Stimulated activated CD8-positive, alpha-beta memory T cell treated with anti-CD3 and anti-CD28 coated beads, Interleukin-7, amount 100 ng/mL, for 1 hour (primary cell): ENCODE results near the gene SH3RF1.

Source experiments
- DNase-seq, 2 donors: peaks; one replicate each; pipeline ENCODE4 v3.0.0-alpha.2; 2020; ENCODE audit warnings: low read depth in 2 of 2

SH3RF1 gene

DNA sequence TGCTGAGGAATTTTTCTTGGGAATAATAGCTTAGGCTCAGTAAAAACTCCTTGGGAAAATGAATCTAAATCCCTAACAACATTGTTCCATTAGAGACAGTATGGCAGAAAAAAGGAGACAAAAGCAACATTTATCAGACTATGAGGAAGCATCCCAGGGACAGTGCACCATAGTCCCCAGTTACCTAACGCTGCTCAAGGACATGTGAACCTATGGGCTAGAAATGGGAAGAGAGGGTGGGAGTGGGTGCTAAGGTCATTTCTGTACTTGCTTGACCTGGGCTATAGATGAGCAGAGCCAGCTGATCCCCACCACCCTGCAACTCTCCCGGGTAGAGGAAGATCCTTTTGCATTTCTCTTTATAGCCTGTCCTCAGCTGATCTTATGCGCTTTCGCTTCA lies 162.5 kb downstream of the SH3RF1 start:
- no peak for DNase-seq

DNA sequence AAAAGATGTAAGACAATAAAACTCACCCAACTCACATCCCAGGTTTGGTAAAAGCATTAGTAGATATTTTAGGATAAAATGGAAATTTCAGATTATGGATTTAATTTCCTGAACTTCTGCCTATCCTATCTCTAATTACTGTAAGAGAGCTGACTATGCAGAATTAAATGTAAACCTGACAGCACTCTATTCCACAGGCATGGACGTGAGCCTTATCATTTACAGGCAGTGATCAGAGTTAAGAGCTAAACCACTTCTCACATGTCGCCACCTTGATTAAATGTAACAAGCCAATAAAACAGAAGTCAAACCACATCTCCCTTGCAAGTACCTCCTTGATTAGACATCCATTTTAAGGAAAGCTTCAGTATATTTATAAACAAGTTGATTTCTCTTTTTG lies 163.2 kb downstream of the SH3RF1 start:
- no peak for DNase-seq

DNA sequence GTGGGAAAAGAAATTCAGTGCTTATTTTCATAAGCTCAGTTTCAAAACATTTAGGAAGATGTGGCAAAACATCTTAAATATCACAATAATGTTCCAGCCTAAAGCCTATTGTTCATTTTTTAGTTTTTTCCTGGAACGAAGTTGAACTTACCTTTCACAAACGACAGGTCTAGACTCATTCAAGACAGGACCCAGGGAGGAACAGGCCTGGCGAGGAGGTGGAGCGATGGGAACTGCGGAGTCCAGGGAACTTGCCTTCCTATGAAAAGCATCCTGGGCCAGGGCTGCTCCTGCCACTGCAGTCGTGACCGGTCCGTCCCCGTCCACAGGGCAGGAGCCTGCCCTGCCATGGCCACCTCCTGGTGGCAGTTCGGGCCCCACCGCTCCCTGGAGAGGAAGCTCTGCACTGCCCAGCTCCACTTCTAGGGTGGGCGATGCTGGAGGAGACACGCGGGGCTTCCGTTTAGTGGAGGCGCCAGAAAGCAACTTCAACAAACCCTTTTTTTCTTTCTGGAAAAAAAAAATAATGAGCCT lies 164.0 kb downstream of the SH3RF1 start:
- DNase-seq = no peak

DNA sequence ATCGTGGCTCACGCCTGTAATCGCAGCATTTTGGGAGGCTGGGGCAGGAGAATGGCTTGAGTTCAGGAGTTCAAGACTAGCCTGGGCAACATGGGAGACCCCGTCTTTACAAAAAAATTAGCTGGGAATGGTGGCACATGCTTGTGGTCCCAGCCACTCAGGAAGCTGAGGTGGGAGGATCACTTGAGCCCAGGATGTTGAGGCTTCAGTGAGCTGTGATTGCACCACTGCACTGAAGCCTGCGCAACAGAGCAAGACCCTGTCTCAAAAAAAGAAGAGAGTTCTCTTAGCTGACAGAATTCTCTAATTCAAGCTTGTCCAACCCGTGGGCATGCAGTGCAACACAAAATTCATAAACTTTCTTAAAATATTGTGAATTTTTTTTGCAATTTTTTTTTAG lies 165.1 kb downstream of the SH3RF1 start:
- DNase-seq = no peak

DNA sequence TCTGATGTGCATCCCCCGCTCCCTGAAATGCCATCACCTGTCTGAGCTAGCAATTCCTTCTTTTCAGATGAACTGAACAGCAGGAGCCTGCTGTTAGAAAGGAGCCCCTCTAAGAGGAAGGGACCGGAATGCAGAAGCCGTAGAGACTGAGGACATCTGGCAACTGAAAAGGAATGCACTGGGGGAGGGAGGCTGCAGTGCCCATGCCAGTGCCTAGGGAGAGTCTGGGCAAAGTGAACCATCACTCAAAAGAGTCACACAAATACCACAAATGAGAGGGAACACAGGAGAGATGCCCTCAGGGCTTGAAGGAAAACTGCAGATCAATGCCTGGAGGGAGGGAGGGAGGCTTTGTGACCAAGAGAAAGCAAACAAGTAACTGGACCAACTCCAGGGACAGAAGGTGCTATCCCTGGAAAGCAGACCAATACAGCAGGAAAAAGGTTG lies 166.8 kb downstream of the SH3RF1 start:
- no peak for DNase-seq

DNA sequence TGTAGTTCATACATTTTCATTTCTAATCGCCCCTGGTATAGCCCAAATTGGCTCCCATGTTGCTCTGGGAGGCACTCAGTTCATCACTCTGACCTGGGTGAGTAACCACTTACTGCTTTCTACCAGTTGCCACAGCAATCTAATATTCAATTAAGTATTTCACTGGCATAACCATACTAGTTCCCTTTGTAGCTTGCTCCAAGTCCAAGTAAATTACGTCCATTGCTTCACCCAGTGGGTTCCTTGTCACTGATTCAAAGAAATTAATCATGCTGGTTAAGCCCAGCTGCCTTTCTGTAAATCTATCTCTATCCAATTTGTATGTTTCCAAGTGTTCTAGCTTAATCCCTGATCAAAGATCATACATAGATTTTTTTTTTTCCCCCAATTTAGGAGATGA lies 168.7 kb downstream of the SH3RF1 start:
- no peak for DNase-seq

DNA sequence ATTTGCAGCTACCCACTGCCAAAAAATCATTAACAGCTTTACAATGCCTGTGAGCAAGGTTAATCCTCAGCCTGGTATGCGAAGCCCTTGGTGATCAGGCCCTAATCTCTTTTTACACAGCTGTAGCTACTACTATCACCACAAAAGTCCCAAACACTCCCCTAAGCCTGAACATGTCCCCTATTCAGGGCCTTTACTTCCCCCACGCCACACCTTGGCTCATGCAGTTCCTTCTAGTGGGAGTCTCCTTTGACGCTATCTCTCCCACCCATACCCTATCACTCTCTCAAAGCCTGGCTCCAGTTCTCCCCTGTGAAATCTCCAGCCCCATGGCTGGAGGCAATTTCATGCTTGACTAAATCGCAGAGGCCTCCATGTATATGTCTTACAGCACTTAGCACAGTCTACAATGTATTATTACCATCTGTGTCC lies 170.1 kb downstream of the SH3RF1 start:
- DNase-seq = no peak

DNA sequence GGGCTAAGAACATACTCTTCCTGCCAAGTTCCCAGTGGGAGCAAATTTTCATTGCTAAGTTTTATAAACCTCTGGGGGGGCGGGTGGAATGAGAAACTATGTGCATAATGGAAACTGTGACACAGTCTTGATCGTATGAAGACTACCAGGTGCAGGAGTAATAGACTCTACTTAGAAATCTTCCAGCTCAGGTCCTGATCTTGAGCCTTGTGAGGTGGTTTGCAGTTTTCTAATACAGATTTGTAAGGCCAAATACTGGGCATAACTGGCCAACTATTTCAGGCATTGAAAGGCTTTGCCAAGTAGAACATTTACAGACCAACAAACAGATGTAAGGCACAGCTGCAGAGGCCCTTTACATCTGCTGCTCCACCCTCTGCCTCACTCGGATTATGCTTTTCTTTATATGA lies 171.0 kb downstream of the SH3RF1 start:
- DNase-seq = no peak

DNA sequence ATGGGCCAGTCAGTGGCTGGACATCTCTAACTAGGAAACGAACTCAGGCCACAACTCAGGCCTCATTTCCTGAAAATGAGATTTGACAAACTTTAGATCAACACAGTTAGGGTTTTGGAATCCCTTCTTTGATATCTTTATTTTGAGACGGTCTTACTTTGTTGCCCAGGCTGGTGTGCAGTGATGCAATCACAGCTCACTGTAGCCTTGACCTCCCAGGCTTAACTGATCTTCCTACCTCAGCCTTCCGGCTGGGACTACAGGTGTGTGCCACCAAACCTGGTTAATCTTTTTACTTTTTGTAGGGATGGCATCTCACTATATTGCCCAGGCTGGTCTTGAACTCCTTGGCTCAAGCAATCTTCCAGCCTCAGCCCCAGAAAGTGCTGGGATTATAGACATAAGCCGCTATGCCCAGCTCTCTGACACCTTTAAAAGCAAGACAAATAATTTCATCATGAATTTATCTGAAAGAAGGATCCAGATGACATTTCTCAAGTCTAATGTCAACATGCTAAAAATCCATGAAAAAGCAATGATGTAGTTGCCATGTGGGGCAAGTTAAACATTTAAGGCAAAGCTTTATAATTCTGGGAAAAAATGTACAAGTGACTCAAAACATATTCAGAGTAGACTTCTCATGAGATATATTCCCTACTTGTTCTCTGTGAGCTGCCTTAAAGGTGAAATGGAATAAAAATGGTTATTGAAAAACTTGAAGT lies 171.6 kb downstream of the SH3RF1 start:
- no peak for DNase-seq

DNA sequence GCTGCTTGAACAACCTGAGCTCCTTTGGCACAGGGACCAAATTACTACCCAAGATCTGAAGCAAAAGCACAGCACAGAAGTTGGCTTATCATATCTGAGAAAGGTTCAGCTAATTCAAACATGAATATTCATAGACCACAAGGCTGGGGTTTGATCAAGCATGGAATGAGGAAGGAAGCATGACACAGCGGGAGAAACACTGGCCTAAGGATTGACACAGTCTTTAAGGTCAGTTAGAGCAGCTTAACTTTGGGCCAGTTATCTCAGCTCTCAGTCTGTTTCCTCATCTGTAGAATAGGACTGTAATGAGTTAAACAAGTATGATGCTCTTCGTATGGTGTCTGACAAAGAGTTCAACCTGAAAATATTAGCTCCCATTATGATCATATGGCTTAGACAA lies 172.2 kb downstream of the SH3RF1 start:
- DNase-seq = no peak

DNA sequence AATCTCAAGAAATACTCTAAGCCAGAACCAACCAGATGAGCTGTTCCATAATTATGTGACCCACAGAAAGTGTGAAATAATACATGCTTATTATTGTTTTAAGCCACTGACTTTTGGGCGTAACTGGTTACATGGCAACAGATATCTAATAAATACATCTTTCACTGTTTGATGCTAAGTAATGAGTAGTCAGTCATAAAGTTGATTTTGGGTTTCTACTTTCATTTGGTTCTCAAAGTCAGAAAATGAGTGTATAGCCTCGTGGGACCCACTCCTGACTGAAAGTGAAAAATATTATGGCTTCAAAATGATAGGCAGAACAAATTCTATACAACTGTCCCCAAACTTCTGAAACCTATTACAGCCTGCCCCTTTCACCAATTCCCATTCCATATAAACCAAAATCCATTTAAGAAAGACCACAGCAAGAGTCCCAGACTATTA lies 172.7 kb downstream of the SH3RF1 start:
- DNase-seq = no peak

DNA sequence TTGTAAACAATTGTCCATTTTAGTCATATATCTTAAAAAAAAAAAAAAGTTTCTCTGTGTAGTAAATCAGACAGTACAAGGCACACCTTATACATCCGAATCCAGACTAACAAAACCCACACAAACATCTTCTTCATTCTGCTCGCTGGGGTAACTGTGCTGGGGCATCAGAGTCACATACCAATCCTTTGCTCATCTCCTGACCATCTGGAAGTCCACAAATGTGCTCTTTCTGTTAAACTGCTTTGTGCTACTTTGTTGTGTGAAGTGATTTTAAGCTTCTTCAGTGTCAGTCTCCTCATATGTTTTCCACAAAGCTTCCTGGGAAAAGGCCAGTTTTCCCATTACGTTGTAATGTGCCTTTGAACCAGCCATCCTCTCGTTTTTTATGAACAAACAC lies 174.5 kb downstream of the SH3RF1 start:
- no peak for DNase-seq

DNA sequence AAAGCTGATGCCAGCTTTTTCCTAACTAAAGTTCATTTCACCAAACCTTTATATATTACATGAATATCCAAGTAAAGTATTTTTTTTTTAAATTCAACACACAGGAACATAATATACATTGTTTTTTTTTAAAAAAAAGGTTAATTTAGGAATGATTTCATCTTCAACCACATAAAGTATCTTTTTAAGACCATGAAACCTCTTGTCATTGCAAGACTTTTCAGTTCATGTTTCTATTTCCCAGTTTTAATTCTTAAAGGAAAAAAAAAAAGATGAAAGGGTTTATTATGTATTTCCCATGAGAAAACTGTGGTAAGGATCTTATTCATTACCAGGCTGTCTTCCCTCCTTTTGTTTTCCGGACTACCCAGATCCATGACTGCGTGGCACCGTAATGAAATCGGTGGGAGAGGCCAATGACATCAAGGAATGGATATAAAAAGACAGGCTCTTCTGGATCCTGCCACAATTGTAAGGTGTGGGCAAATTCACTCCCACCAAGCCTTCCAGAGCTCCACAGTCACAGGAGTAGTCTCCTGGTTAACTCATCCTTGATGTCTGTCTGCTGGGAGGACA lies 176.0 kb downstream of the SH3RF1 start:
- no peak for DNase-seq

DNA sequence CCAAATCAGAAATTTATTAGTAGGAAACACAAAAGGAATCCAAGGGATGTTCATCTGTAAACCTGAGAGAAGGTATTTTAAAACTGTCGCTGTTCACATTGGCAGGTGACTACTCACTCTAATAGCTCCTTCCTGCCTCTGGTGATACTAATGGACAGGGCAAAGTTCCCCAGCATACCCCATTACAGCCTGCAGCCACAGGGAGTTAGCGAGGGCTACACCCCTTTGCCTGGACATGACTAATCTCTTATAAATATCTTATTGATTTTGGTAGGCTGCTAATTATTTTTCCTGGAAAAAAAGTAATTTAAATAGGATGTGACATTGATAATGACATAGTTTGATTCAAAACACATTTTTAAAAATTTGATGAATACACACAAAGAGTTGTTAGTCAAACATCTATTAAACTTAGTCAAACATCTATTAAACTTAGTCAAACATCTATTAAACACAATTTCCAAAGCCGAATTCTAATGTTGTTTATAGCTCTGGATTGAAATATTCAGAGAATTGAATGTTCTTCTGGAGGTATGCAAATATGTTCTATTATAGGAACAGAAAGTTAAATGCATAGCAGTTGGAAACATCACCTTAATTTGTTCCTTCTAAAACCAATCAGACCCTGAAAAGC lies 177.8 kb downstream of the SH3RF1 start:
- DNase-seq = no peak

DNA sequence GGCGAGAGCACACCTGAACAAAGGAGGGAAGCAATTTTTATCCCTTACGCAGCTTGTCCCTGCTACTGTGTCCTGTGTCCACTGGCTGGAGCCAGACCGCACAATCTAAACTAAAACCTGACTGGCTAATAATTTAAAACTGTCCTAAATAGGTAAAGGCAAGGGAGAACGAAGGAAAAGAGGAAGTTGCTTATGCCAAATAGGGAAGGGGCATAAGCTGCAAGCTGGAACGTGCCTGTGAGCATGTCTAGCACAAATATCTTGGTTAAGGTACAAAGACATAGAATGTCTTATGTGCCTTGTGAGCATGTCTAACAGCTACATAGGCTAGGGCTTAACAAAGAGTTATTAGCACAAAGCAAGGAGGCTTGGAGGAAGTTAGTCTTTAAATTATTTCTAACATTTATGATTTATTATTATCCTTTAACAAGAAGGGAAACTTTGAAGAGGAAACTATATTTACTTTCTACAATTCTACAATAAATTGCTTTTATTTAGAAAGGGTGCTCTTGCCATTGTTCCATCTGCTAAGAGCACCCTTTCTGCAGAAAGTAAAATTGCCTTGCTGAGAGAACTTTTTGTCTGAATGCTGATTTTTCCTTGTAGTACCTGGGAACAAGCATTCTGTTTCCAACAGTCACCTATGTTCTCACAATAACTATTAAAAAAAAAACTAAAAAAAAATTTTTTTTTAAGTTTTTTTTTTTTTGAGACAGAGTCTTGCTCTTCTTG lies 180.1 kb downstream of the SH3RF1 start:
- DNase-seq = no peak

DNA sequence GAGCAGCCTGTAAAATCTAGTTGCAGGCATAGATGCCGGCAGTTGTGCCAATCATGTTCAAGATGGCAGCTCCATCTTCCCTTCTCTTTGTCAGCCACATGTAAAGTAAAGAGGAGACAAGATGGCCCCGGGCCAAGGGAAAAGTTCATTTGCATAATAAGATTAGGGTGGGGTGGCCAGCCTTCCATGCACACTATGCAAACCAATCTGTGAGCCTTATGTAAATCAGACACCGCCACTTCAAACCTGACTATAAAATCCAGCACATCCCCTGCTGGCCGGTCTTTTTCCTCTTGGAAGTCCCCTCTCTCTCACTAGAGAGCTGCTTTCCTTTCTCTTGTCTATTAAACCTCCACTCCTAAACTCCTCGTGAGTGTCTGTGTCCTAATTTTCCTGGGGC lies 181.8 kb downstream of the SH3RF1 start:
- no peak for DNase-seq

DNA sequence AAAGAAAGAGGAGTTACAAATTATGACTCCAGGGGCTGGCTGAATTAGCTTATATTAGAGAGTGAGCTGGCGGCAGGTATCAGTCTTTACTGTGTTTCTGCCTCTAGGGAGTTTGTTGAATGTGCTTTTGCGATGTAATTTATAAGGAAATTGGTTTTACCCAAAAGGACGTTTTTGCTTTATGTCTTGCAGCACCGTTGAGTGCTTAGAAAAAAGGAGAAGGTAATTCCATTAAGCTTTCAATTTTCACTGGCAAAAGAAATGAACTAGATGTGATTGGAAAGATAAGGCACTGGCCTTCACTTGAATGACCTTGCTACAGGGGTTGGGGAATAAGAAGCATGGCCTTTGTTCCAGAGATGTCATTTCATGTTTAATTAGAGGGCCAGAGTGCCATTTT lies 185.8 kb downstream of the SH3RF1 start:
- no peak for DNase-seq

DNA sequence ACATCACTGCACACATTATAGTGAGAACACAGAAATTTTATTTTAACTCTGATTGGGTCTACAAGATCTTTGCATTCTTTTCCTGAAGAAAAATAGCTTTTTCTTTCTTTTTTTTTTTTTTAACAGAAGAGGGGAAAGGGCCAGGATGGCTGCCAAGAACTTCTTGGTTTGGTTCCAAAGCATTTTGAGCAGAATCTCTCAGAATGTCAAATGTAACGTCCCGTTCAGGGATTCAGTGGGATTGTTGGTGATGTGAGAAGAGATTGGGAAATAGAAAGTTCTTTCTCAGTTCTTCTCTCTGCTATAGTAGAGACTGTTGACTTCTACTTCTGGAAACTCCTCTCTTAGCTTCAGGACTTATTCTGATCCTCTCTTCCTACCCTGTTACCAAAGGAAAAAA lies 189.8 kb downstream of the SH3RF1 start:
- DNase-seq = no peak

DNA sequence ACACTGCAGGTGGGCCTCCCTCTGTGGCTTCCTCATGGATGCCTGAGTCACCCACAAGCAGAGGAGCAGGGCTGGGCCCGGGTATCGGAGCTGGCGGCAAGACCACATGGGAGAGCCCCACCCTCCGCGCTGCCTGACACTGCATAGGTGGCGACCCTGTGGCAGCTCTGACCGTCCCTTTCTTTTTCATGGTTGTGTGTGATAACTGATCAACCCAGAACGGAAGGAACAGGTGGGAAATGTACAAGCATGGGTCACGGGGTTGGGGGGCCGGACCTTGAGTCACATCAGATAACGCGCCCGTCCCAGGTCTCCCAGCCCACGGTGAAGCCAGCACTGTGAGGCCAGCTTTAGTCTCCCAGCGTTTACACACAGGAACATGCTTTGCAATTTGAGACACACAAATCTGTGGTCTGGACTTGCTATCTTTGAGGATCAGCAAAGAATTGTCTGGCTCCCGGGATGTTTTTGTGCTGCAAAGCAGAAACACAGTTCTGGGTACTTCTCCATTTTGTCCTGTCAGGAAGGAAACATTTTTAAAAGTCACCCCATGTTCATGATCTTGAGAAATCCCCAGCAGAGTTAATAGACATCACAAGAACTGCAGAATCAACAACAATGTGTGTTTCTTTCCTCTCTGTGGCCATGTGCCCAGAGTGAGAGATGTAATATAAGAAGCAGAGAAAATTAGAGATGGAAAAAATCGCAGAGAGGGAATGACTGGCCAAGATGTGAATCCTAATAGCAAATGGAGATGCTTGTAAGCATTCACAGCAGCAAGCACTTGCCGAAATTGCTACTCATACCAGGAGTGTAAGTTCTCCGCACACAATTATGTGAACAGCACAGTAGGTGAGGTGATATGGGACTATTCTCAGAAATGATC lies 190.6 kb downstream of the SH3RF1 start:
- DNase-seq = no peak

DNA sequence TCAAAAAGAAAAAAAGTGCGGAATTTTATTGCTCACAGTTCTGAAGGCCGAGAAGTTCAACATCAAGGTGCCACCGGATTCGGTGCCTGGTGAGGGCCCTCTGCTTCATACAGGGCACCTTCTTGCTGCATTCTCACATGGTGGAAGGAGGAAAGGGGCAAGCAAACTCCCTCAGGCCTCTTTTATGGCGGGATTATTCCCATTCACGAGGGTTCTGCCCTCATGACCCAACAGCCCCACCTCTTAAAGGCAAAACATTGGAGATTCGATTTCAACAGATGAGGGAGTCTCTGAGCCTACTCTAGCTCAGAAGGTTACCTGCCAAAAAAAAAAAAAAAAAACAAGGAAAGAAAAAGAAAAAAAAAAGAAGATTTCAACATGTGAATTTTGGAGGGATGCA lies 196.6 kb downstream of the SH3RF1 start:
- DNase-seq = no peak

DNA sequence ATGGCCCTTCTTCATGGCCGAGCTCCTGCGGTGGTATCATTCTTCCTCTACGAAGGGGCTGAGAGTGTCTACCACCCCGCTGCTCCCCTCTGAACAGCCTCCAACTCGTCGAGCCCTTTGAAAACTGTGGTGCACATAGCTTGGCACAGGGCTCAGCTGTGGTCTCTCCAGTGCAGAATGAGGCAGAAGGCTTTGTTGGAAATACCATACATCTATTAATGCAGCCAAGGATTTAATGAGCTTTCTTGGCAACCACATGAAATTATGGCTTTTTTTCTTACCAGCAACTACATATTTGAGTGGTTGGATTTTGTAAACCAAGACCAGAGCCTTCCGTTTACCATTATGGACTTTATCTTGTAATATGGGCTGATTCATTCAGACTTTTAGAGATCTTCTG lies 199.0 kb downstream of the SH3RF1 start:
- DNase-seq = no peak
